BJ (cell line): ENCODE measurements around the gene MMP15. TPM values are rescaled to one million over a fixed set of nuclear protein-coding genes. Genes with fewer than 3 reads are reported as not detected.
"Not testable (repeated sequence)": the region's sequence is repeated elsewhere in the genome, so short reads cannot be mapped to it uniquely, and the experiment has no call there.

Experiments
- CTCF ChIA-PET: fragments of 350-600 bp; formaldehyde crosslinking; extraction: SDS; loops from one replicate; lab custom pipeline; 2021; ENCODE audit warnings: antibody characterized with exemption, inconsistent platforms; lab: Yijun Ruan, JAX
- POLR2A ChIA-PET: fragments of 300-600 bp; sonication (Branson Sonifier 250); formaldehyde crosslinking; extraction: SDS; loops from one replicate; lab custom pipeline; 2021; ENCODE audit warnings: antibody characterized with exemption; lab: Charles Lee
- DNase-seq: peaks from one replicate; pipeline ENCODE4 v3.0.0-alpha.2; 2011; ENCODE audit warnings: low read depth
- H3K27me3 ChIP-seq: 2 replicates; pipeline ENCODE4 v1.6.0; 2011; ENCODE audit warnings: low read length; ENCODE audit not compliant: control insufficient read depth, insufficient read depth
- H3K36me3 ChIP-seq: 2 replicates; pipeline ENCODE4 v1.5.1; 2011; ENCODE audit warnings: low read length; ENCODE audit not compliant: control insufficient read depth, insufficient read depth
- H3K4me3 ChIP-seq: 2 replicates; pipeline ENCODE4 v1.5.1; 2011; ENCODE audit warnings: low read depth, mild to moderate bottlenecking, control low read depth, low read length
- polyA plus RNA-seq: library from polyadenylated mRNA; depleted of rRNA; stranded (reverse); fragments of >200 nt; gene quantifications from 2 replicates; pipeline ENCODE4 v1.2.3, GENCODE V29; 2011
- TF ChIP-seq, protein P1 (sequence below): IDR thresholded peaks from 2 replicates; pipeline ENCODE4 v1.5.1; 2011; ENCODE audit warnings: low read depth, mild to moderate bottlenecking, control low read depth, inconsistent platforms, low read length, moderate library complexity; ENCODE audit not compliant: insufficient read depth

The MMP15 gene
- polyA plus RNA-seq, 1 experiment: 1.1 TPM

DNA sequence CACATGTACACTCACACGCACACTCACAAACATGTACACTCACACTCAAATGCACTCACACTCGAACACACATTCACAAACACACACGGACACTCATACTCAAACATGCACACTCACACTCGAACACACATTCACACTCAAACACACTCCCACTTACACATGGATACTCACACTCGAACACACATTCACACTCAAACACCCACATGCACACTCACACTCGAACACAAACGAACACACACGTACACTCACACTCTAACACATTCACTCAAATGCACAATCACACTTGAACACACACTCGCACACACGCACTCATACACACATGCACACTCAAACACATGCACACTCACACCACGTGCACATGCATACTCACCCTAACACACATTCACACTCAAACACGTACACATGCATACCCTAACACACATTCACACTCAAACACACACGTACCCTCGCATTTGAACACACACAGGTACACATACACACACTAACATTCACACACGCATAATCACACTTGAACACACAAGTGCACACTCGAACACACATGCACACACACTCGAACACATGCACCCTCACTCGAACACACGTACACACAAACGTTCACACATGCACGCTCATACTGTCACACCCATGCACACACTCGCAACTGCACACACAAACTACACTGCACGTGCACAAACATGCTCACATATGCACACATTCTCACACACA lies 61.8 kb downstream of the MMP15 start:
- ChIA-PET CTCF (no interaction called here), POLR2A (no interaction called here)
- TF ChIP-seq, protein P1, sequence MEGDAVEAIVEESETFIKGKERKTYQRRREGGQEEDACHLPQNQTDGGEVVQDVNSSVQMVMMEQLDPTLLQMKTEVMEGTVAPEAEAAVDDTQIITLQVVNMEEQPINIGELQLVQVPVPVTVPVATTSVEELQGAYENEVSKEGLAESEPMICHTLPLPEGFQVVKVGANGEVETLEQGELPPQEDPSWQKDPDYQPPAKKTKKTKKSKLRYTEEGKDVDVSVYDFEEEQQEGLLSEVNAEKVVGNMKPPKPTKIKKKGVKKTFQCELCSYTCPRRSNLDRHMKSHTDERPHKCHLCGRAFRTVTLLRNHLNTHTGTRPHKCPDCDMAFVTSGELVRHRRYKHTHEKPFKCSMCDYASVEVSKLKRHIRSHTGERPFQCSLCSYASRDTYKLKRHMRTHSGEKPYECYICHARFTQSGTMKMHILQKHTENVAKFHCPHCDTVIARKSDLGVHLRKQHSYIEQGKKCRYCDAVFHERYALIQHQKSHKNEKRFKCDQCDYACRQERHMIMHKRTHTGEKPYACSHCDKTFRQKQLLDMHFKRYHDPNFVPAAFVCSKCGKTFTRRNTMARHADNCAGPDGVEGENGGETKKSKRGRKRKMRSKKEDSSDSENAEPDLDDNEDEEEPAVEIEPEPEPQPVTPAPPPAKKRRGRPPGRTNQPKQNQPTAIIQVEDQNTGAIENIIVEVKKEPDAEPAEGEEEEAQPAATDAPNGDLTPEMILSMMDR: no peak
- Histone ChIP-seq H3K4me3 (no peak overlapping the region), H3K36me3 (no peaks in the 10 kb centered on the region), H3K27me3 (no peaks in the 10 kb centered on the region)
- DNase-seq: no peak

DNA sequence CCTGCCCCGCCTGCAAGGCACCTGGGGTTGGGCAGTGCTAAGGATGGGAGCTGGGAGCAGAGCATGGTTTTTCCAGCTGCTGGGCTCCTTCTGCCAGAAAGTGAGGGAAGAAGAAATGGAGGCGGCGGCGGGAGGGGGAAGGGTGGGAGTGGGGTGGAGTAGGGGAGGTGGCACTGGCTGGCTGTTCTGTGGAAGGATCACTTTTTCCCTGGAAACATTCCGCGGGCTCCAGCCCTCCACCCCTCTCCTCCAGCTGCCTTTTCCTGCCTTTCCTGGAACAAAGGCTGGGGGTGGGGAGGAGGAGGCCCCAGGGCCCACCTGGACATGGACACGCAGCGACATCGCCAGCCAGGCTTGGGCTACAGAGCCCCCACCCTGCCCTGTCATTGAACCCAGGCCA lies 62.5 kb downstream of the MMP15 start:
- TF ChIP-seq, protein P1: no peak
- H3K4me3 ChIP-seq: no peak overlapping the region
- H3K36me3 ChIP-seq: no peaks in the 10 kb centered on the region
- POLR2A ChIA-PET: no interaction called here
- DNase-seq: no peak
- H3K27me3 ChIP-seq: no peaks in the 10 kb centered on the region
- CTCF ChIA-PET: interaction anchor here (0.7 kb wide), 1 partner anchor 61 kb away, joined by 3 read pairs; no protein-coding TSS in a partner anchor

DNA sequence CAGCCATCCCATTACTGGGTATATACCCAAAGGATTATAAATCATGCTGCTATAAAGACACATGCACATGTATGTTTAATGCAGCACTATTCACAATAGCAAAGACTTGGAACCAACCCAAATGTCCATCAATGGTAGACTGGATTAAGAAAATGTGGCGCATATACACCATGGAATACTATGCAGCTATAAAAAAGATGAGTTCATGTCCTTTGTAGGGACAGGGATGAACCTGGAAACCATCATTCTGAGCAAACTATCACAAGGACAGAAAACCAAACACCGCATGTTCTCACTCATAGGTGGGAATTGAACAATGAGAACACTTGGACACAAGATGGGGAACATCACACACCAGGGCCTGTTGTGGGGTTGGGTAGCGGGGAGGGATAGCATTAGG lies 64.8 kb downstream of the MMP15 start:
- DNase-seq, H3K36me3 ChIP-seq, H3K4me3 ChIP-seq, H3K27me3 ChIP-seq, POLR2A ChIA-PET: not testable (repeated sequence)
- CTCF ChIA-PET: interaction anchor here (1.0 kb wide), 1 partner anchor 11 kb away, joined by 3 read pairs; no protein-coding TSS in a partner anchor

DNA sequence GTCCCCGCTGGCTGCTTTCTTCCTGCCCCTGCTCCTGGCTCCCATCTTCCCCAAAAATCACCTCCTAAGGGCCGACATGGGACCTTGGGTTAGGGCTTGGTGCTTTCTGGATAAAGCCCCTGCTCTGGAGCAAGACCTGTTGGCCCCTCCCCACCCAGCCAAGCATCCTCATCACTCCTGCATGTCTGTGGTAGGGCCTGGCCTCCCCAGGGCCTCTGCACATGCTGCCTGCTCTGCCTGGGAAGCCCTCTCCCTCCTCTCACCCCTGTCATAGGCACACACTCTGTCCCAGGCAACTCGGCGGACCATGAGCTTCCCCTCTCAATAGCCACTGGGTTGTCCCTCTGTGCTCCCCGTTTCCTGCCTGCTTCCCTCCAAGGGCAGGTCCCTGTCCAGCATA lies 68.5 kb downstream of the MMP15 start:
- TF ChIP-seq, protein P1: no peak
- no peaks in the 10 kb centered on the region for H3K27me3 ChIP-seq
- POLR2A ChIA-PET: no interaction called here
- H3K4me3 ChIP-seq: no peak overlapping the region
- CTCF ChIA-PET: no interaction called here
- DNase-seq: no peak
- no peaks in the 10 kb centered on the region for H3K36me3 ChIP-seq

DNA sequence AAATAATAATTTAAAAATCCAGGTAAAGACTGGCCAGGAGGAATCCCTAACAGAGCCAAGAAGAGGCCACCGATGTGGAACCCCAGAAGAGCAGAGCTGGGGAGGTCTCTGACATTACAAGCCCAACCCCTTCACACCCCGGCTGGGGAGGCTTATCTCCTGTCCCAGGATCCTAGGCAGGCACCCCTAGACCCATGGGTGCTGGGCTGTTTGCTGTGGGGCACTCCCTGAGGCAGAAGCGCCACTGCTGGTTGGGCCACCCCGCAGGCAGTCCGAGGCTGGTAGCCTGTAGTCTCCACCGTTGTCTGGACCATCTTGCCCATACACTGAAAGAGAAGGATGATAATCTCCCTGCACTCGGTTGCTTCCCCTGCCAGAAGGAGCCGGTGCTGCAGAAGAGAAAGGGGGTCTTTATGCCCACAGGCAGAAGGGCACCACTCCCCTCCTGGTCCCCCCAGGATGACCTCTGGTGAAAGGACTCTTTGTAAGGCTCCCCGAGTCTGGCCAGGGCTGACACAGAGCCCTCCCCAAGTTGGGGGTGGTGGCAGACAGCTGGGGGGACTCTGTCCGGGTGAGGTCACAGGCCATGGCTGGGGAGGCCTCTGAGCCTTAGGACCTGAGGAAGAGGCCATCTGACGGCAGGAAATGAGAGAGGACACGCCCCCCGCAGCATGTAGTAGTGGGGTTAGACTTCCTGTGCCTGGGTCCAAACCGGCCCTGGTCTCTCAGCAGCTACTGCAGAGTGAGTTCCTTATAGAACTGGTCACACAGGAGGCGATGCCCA lies 69.4 kb downstream of the MMP15 start:
- H3K27me3 ChIP-seq: no peaks in the 10 kb centered on the region
- POLR2A ChIA-PET: no interaction called here
- TF ChIP-seq, protein P1: no peak
- no peak for DNase-seq
- no peak overlapping the region for H3K4me3 ChIP-seq
- no peaks in the 10 kb centered on the region for H3K36me3 ChIP-seq
- CTCF ChIA-PET: interaction anchor here (0.6 to 1.1 kb wide), 2 partner anchors 27 to 30 kb away, joined by 3 read pairs; no protein-coding TSS in a partner anchor

DNA sequence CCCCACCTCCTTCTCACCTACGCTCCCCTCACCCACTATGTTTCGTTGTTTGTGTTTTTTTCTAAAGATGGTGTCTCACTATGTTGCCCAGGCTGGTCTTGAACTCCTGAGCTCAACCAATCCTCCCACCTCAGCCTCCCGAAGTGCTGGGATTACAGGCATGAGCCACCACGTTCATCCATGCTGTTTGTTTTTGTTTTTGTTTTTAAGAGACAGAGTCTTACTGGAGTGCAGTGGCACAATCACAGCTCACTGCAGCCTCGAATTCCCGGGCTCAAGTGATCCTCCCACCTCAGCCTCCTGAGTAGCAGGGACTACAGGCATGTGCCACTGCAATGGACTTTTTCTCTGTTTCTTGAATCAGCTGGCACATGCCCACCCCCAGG lies 70.0 kb downstream of the MMP15 start:
- H3K27me3 ChIP-seq, H3K4me3 ChIP-seq, H3K36me3 ChIP-seq, POLR2A ChIA-PET, DNase-seq: not testable (repeated sequence)
- CTCF ChIA-PET: interaction anchor here (0.5 to 1.1 kb wide), 4 partner anchors 26 to 157 kb away, joined by 3 read pairs; no protein-coding TSS in a partner anchor
